NCI-H1417 treated with DMSO at 0.1 percent for 48 hours (cell line): Measurements from ENCODE around the gene C1GALT1.
"Not testable (repeated sequence)": the region's sequence is repeated elsewhere in the genome, so short reads cannot be mapped to it uniquely, and the experiment has no call there.

Source experiments
- DNase-seq: peaks from one replicate; lab custom pipeline; 2025; lab: John Stamatoyannopoulos, UW

The C1GALT1 gene

GRCh38 chr7:7182156-7183060 lies at the start of gene C1GALT1:
C1GALT1 (plus strand) TSS chr7:7182544; CDS start chr7:7234320, 51,776 bp downstream.
- DNase-seq: peak; percentile 95

- DNase-seq: no peak
Observed at GRCh38 chr7:7134046-7134445, 48.3 kb upstream of the C1GALT1 start.

- no peak for DNase-seq
Observed at GRCh38 chr7:7135074-7135473, 47.3 kb upstream of the C1GALT1 start.

- not testable (repeated sequence) for DNase-seq
Observed at GRCh38 chr7:7135924-7136323, 46.4 kb upstream of the C1GALT1 start.

GRCh38 chr7:7136466-7137381 lies 45.6 kb upstream of the C1GALT1 start:
- DNase-seq: no peak

- no peak for DNase-seq
Observed at GRCh38 chr7:7138897-7139296, 43.4 kb upstream of the C1GALT1 start.

GRCh38 chr7:7143404-7143803 lies 38.9 kb upstream of the C1GALT1 start:
- DNase-seq: not testable (repeated sequence)

- DNase-seq: not testable (repeated sequence)
Observed at GRCh38 chr7:7145151-7145550, 37.2 kb upstream of the C1GALT1 start.

- no peak for DNase-seq
Observed at GRCh38 chr7:7146837-7147236, 35.5 kb upstream of the C1GALT1 start.

- no peak for DNase-seq
Observed at GRCh38 chr7:7148798-7149481, 33.4 kb upstream of the C1GALT1 start.

- no peak for DNase-seq
Observed at GRCh38 chr7:7151285-7151684, 31.1 kb upstream of the C1GALT1 start.

- no peak for DNase-seq
Observed at GRCh38 chr7:7151865-7152264, 30.5 kb upstream of the C1GALT1 start.

- DNase-seq: no peak
Observed at GRCh38 chr7:7152315-7152714, 30.0 kb upstream of the C1GALT1 start.

GRCh38 chr7:7154355-7154754 lies 28.0 kb upstream of the C1GALT1 start:
- DNase-seq: not testable (repeated sequence)

- no peak for DNase-seq
Observed at GRCh38 chr7:7156663-7157062, 25.7 kb upstream of the C1GALT1 start.

- no peak for DNase-seq
Observed at GRCh38 chr7:7157177-7157886, 25.0 kb upstream of the C1GALT1 start.

GRCh38 chr7:7157887-7158271 lies 24.5 kb upstream of the C1GALT1 start:
- no peak for DNase-seq

GRCh38 chr7:7159063-7159658 lies 23.2 kb upstream of the C1GALT1 start:
- no peak for DNase-seq

GRCh38 chr7:7164591-7164990 lies 17.8 kb upstream of the C1GALT1 start:
- DNase-seq: no peak

- DNase-seq: no peak
Observed at GRCh38 chr7:7165372-7165771, 17.0 kb upstream of the C1GALT1 start.

- no peak for DNase-seq
Observed at GRCh38 chr7:7166318-7166717, 16.0 kb upstream of the C1GALT1 start.
